HG03558 (cell line): ENCODE data around the gene RCVRN.

ENCODE experiments used
- ATAC-seq: cut with Tn5 transposase; IDR thresholded peaks from one replicate; pipeline ENCODE4 v1.9.1; 2021; ENCODE audit warnings: moderate number of reproducible peaks; ENCODE audit not compliant: unreplicated experiment; ENCODE audit errors: extremely low read depth

Gene RCVRN

GRCh38 chr17:9899280-9900043 lies 5.6 kb downstream of the RCVRN start:
- no peak for ATAC-seq

GRCh38 chr17:9898812-9899211 lies 6.3 kb downstream of the RCVRN start:
- ATAC-seq: no peak

- no peak for ATAC-seq
These were observed 7.6 kb downstream of the RCVRN start for GRCh38 chr17:9897372-9897968.

DNA sequence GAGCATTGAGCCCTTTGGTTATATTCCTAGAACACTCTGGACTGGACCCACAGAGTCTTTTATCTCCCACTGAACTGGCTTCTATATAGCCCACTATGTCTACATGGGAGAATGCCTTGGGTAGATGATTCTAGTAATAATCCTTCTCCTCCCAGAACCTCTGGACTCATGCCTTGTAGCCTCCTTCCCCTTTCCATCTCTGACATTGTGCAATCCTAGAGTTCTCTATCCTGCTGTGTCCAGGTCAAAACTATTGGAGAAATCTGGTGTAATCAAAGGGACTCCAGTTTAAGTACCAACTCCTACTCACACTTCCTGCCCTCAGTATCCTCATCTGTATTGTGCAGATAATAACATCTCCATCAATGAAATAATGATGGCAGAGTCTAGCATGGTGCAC lies 9.1 kb downstream of the RCVRN start:
- no peak for ATAC-seq

- no peak for ATAC-seq
These were observed 10.8 kb downstream of the RCVRN start for GRCh38 chr17:9894231-9894630.

- no peak for ATAC-seq
These were observed 11.6 kb downstream of the RCVRN start for GRCh38 chr17:9893411-9894012.

GRCh38 chr17:9890124-9890523 lies 14.9 kb downstream of the RCVRN start:
- no peak for ATAC-seq

GRCh38 chr17:9887508-9887907 lies 17.6 kb downstream of the RCVRN start:
- no peak for ATAC-seq

DNA sequence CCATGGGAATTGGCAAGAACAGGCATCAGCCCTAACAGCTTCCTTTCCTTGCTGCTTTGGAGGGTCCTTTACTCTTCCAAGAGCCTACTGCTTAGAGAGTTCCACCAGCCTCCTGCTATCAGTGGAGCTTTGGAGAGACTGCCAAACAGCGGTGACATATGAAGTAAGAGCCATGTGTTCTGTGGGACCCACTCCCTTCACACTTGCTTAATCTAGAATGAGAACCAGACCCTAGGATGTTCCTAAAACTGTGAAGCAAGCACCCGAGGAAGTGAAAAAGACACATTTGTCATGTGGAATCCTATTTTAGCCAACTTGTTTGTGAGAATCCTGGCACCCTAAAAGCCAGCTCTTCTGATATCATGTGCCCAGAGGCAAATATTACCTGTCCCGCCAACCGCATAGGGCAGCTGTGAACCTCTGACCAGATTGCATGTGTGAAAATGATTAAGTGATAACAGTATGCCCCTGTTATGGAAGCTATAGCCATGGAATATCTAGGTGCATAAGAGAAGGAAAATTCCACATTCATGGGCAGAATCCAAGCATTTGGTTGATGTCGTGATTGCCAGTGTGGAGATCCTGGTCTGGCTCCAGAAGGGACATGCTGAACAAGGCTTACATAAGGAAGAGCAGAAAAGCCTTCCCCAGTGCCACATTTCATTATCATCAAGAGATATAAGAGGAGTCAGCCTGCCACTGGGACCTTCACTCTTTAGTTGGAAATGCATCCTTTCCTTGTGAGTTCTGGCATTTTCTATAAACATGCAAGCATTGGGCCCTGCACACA lies 18.7 kb downstream of the RCVRN start:
- no peak for ATAC-seq

- no peak for ATAC-seq
These were observed 21.6 kb downstream of the RCVRN start for GRCh38 chr17:9883451-9883850.

DNA sequence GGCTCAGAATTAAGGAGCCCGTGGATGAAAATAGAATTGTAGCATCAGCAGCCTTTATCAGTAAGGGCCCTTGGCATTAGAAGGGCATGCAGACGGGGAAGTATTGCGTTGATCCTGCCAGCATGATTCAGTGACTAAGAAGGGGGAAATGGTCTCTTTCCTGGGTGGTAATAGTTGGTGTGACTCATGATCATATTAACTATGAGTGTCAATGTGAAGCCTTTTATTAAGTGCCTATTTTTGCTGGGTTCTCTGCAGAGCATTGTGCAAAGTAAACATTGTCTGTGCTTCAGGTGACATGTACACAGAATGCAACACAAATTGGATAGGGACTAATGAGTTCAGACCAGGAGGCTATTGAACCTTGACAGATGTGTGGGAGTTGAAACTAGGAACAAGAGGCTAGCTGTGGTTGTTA lies 24.5 kb downstream of the RCVRN start:
- no peak for ATAC-seq

GRCh38 chr17:9878786-9879525 lies 26.1 kb downstream of the RCVRN start:
- ATAC-seq: no peak

- no peak for ATAC-seq
These were observed 26.7 kb downstream of the RCVRN start for GRCh38 chr17:9878356-9878755.

- no peak for ATAC-seq
These were observed 29.6 kb downstream of the RCVRN start for GRCh38 chr17:9875441-9875840.

GRCh38 chr17:9874722-9875121 lies 30.3 kb downstream of the RCVRN start:
- ATAC-seq: no peak

DNA sequence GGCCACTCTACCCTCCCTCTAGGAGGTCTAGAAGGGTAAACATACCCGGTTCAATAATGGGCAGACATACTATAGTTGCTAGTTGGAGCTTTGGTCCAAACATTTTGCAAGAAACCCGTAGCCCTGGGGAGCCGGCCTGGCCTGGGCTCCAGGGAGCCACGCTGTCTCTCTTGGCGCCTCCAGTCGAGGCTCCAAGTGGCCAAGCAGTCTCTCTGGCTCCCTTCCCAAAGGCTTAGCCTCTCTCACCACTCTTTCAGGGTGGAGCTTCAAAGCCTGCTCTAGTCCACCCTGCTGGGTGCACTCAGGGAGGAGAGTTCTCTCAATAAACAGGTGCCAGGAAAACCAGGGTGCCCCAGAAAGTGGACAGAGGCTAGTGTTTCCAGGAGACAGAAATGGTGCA lies 32.2 kb downstream of the RCVRN start:
- ATAC-seq: no peak

DNA sequence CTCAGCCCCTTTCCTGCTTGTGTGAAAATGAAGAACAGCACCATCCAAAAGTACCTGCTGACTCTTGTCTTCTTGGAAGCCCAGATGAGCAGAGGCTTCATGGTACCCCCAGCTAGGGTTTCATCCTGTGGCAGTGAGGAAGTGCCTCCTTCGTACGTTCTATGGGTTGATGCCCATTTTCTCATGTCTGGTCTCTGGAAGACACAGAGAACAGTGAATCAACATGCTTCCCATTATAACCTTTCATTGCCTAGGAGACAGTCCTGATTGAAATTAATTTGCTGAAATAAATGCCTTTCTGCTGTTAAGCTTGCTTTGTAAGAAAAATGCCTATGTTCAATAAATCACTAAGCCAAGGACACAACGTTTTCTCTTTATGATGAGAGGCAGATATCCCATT lies 36.5 kb downstream of the RCVRN start:
- no peak for ATAC-seq

DNA sequence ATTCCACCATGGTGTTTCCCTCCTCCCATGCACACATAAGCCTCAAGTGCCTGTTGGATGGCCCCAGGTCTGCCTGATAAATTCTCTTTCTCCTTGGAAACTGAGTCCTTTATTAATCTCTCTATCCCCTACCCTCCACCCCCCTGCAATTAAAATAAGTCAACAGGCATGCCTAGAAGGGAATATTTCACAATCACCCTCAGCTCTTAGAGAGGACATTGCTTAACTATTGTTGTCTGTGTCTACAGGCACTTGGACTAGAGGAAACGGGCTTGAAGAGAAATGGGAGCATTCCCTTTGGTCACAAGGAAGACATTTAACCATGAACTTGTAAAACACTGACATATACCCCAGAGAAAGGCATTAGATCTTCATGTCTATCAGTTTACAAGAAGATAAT lies 39.5 kb downstream of the RCVRN start:
- no peak for ATAC-seq

DNA sequence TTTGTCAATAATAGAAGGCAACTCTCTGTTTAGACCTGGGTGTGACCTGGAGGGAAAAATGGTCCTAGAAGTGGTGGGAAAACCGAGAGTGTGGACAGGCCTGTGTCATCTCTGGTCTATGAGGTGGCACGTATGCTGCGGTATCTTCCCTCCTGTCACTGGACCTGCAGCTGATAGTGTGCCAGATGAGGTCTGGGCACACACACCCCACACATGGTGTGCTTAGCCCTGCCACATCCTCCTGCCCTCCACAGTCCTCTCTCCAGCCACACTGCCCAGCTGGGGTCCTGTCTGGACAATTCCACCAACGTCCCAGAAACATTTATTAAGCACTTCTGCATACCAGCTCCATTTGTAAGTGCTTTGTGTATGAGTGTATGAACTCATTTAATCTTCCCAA lies 42.1 kb downstream of the RCVRN start:
- no peak for ATAC-seq

- ATAC-seq: no peak
These were observed 42.9 kb downstream of the RCVRN start for GRCh38 chr17:9862220-9862619.
